ENCODE measurements around the gene RFPL1.

The RFPL1 gene

DNA sequence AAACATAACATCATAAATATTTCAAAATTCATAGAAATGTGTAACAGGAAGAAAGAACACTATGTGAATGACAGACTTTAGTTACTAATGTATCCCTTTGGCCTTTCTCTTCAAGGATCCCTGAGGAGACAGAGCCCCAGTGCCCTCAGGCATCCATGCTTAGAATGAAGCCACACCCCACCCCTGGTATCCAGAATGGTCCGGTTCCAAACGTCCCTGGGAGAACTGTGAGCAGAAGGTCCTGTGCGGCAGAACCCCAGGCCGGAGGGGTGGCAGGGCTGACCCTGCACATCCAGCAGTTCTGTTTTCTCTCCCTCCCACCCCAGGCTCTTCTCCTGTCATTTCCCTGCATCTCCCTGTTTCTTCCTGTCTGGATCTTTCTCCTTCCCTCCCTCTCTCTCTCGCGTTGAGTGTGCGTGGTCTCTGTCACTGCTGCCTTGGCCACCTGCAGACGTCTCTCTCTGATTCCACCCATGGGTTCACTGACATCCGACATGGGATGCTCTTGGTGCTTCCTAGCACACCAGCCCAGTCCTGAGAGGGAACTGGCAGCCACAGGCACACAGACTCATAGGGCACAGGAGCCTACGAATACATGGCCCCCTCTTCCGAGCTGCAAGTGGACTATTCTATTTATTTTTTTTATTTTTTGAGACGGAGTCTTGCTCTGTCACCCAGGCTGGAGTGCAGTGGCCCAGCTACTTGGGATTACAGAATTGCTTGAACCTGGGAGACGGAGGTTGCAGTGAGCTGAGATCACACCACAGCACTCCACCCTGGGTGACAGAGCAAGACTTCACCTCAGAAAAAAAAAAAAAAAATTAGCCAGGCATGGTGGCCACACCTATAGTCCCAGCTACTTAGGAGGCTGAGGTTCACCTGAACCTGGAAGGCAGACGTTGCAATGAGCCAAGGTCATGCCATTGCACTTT lies 5.7 kb downstream of the RFPL1 start:
- no peak for DNase-seq

DNA sequence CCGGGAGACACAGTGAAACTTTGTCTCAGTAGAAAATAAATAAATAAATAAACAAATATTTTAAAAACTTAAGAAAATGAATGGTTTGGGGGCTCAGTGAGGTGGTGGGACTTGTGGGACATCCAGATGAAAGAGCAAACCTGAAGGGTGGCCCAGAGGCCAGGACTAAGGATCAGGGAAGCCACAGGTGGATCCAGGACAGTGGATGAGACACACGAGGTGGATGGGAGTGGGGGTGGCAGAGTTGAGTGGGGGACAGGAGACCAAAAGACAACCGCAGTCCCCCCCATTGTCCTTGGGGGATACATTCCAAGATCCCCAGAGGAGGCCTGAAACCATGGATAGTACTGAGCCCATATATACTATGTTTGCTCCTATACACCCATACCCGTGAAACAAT lies 7.1 kb downstream of the RFPL1 start:
- DNase-seq = no peak

DNA sequence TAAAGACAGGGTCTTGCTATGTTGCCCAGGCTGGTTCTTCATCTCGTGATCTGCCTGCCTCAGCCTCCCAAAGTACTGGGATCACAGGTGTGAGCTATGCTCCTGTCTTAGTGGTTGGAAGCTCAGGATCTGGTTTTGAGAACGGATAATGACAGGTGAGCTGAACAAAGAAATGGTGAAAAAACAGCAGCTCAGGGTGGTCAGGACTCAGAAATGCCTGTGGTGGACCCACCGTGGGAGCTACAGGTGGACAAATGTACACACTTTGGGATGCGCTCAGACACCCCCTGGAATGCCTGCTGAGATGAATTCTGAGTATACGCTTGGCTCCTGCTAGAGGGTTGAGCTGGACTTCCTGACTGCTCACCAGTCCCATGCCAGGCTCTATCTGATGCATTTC lies 9.5 kb downstream of the RFPL1 start:
- DNase-seq = no peak

DNA sequence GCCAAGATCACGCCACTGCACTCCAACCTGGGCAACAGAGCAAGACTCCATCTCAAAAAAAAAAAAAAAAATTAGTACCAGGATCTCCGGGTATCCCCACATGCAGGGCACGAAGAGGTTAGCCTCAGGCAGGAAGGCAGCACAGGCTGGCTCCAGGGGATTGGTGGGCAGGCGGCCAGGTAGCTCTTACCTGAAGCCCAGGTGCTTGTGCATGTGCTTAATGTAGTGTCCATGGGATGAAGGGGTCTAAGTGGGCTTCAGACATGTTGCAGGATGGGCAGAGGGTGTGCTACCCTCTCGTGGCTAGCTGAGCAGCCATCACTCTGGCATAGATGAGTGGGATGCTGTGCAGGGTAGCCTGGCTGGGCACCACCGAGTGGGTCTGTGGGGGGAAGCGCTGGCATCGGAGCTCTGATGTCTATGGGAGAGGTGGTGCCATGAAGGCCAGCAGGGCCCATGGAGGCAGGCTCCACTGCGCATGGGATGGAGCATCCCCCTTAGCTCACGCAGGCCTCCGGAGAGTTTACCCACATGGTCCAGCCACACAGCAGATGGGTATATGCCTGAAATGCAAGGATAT lies 11.0 kb downstream of the RFPL1 start:
- DNase-seq = no peak

DNA sequence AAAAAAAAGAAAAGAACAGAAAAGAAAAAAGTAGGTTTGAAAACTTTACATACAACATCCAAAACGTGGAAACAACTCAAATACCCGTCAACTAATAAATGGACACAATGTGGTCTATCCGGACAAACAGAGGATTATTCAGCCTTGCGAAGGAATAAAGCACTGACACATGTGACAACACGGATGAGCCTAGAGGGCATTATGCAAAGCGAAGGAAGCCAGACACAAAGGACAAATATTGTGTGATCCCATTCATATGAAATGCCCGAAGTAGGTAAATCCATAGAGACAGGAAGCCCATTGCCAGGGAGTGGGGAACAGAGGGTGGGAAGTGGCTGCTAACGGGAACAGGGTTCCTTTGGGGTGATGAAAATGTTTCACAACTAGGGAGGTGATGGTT lies 11.8 kb downstream of the RFPL1 start:
- DNase-seq = no peak

DNA sequence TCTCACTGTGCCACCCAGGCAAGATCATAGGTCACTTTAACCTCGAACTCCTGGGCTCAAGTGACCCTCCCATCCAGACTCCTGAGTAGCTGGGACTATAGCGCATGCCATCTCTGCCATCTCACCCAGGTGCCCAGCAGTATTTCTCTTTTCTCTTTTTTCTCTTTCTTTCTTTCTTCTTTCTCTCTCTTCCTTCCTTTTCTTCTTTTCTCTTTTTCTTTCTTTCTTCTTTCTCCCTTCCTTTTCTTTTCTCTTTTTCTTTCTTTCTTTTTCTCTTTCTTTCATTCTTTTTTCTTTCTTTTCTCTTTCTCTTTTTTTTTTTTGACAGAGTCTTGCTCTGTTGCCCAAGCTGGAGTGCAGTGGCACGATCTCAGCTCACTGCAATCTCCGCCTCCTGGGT lies 13.5 kb downstream of the RFPL1 start:
- no peak for DNase-seq

DNA sequence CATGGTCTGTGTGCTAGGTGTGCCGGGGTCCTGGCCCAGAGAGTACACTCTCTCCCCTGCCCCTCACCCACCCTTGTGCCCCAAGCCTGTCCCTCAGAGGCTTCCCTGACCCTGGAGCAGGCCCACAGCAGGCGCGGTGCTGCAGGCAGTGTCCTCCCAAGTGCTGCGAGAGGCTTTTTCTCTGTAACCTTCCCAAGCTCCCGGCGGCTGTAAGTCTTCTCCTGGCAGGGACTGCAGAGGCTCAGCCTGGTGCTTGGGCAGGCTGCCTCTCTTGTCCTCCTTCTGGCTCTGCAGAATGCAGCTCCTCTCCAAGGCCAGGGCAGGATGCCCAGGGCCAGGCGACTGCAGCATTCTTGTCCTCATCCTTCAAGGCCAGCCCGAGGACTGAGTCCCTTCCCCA lies 15.9 kb downstream of the RFPL1 start:
- DNase-seq = no peak

DNA sequence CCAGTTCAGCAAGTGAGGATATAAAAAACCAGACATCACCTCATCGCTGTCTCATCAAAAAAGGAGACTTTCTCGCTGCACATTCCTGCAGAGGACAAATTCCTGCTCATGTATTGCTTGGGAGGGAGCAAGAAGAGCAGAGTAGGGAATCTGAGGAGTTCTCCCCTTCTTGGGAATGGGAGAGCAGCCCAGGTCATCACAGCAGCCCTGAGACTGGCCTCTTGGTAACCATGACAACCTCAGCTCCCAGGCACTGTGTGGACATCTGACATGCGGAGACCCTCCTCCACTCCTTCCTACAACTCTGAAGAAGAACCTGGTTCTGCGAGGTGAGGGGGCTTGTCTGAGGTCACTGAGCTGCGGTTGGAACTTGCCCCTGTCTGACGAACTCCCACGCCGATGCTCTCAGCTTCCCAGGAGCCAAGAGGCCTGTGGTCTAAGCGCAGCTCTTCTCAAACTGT lies 17.9 kb downstream of the RFPL1 start:
- DNase-seq = no peak

DNA sequence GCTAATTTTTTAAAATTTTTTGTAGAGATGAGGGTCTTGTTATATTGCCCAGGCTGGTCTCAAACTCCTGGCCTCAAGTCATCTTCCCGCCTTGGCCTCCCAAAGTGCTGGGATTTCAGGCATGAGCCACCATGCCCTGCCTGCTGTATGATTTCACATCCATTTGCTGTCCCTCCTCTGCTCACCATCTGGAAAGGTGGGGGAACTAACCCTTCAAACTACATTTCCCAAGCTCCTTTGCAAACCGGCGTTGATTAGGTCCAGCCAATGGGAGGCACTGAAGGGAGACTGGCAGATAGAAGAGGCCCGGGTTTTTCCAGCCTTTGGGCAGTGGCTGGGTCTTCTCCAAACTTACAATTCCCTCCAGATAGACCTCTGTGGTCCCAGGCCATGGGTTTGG lies 19.3 kb downstream of the RFPL1 start:
- DNase-seq = peak; percentile 54 to 69 (median 62)

DNA sequence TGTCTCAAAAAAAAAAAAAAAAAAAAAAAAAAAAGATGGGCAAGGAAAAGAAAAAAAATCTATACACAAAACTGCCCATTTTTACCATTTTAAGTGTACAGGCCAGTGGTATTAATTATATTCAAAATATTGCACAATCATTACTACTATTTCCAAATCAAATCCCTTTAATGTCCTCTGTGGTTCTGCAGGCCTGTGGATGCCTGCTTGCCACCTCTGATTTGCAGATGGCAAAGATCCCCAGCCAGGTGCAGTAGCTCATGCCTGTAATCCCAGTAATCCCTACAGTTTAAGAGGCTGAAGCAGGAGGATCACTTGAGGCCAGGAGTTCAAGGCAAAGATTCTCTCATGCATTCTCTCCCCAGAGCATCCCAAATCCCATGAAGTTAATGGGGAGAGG lies 20.2 kb downstream of the RFPL1 start:
- no peak for DNase-seq

DNA sequence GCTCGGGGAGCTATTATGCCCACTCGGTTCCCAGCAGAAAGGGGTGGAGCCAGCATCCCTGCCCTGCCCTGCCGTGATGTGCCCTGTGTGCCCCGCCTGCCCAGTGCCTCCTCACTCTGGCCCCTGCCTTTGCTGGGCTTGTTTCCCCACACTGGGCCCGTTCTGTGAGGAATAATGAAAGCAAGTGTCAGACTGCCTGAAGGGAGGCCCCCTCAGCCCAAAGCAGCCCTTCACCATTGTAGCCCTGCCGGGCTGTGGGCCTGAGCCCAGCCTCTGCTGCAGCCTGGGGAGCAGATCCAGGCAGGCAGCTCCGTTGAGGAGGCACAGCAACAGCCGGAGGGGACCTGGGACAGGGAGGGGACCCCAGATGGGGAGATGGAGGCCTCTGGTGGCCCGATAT lies 21.4 kb downstream of the RFPL1 start:
- no peak for DNase-seq

DNA sequence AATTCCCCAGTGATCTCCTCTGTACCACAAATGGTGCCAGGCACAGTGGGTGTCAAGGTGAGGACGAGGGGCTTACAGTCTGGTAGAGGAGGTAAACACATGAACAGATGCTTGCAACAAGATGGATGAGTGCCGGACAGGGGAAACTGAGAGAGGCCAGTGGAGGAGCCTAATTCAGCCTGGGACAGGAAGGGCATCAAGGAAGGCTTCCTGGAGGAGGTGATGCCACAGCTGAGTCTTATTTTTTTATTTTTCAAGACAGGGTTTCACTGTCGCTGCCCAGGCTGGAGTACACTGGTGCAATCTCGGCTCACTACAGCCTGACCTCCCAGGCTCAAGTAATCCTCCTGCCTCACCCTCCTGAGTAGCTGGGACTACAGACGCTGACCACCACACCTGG lies 22.9 kb downstream of the RFPL1 start:
- DNase-seq = no peak

DNA sequence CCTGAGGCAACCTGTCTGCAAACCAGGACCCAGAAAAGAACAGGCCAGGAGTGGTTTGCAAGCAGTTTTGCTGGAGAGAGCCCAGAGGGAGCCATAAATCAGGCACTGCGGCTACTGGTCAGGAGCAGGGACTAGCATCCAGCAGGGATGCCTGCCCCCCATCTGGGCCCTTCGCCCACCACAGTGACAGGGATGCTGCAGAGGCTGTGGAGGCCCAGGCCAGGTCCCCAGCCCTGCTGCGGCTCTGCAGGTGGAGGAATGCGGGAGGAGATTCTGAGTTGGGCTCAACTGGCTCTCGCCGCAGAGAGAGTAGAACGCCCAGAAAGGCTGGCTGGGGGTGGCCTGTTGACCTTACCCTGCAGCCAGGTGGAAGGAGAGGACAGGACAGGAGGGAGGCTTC lies 25.2 kb downstream of the RFPL1 start:
- DNase-seq = peak in 1 of 3 donors; percentile 12

DNA sequence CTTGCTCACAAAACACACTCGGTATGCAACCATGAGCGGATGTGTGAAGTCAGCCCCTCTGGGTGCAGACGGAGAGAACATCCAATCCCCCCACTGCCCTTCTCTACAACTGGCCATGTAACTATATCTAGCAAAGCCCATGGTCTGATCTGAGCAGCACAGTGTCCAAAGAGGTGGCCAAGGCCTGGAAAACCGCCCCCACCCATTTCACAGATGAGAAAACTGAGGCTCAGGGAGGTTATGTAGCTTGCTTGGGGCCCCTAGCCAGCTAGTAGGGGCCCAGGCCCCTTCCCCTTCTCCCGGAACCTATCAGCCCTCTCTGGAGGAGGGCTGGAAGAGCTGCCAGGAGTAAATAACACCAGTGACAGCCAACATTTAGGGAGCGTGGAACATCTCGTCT lies 26.2 kb downstream of the RFPL1 start:
- no peak for DNase-seq

DNA sequence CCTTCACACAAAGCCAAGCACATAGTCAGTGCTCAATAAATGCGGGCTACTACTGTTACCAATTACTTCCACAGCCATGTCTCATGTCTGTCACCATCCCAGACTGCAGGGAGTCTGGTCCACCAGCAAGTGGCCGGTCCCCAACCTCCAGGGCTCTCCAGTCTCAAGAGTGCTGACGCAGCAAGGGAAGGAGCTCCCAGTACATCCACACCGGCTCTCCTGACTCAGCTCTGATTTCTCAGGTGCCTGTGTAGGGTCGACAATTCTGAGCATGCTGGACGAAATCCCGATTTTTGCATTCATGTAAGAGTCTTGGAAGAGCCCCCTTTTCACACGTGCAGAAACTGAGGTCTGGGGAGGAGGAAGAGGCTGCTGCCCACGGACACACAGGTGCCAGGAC lies 31.4 kb downstream of the RFPL1 start:
- DNase-seq = peak in 1 of 3 donors; percentile 4

DNA sequence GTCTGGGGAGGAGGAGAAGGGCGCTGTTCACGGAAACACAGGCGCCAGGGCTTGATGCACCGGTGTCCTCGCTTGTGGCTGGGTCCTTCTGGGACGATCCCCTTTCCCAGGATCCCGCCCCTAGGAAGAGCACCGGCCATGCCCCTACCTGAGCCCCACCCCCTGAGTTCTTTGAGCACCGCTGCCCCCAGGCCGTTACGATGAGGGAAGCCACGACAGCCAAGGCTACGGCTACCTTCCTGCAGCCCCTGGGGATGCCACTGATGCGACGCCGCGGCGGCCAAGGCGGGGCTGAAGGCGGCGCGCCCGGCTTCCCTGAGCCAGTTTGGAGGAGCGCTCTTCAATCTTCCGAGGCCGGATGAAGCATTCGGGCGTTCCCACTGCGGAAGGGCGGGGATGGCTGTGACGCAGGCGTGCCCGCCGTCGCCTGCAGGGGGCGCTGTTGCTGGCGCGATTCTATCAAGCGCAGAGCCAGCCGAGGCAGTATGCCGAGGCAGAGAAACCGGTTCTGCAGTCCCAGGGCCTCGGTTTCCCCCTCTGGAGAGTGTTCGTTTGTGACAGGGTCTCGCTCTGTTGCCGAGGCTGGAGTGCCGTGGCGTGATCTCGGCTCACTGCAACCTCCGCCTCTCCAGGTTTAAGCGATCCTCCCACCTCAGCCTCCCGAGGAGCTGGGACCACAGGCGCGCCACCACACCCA lies 31.9 kb downstream of the RFPL1 start:
- peak; percentile 75 to 90 (median 78) for DNase-seq

DNA sequence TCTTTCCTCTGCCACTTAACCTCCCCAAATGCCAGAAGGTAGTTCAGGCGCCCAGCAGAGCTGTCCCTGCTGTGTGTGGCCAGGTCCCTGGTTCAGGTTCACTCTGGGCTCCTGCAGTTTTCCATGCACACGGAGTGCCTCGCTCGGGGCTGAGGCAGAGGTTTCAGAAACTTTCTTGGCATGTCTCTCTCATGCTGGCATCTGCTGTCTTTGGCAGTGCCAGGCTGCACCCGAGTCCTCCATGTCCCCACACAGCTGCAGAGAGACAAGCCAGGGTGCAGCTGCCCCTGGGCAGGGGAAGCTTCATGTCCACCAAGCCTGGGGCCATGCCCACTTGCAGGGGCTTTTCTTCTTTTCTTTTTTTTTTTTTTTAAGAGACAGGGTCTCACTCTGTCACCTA lies 34.6 kb downstream of the RFPL1 start:
- no peak for DNase-seq

DNA sequence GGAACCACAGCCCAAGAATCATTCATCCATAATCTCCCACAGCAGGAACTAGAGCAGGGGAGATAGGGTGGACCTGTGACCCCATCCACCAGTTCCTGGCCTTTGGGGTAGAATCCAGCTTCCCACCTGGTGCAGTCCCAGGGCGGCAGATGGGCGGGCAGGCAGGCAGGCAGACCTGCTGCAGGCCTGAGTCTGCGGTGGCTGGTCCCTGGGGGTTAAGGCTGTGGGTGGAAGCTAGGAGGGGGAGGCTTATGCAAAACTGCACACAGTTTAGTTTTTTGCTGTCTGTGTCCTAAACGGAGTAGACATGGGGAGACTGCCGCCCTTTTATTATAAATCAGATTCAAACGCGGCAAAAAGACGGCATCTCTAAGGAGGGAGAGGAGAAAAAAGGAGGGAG lies 37.2 kb downstream of the RFPL1 start:
- no peak for DNase-seq

DNA sequence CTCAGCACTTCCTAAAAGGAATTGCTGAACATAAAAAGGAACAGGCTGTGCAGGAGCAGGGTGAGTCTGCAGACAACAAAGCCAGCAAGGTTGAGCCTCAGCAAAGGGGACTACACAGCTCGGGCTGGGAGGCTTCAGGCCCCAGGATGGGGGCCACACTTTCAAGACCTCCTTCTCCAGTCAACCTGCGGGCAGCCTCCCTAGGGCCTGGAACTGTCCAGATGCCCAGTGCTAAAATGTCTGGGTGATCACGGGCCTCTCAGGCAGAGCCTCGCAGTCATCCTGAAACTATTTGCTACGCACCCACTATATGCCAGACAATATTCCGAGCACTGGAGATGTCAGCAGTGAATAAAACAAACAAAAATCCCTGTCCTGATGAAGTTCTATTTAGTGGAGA lies 37.7 kb downstream of the RFPL1 start:
- no peak for DNase-seq

DNA sequence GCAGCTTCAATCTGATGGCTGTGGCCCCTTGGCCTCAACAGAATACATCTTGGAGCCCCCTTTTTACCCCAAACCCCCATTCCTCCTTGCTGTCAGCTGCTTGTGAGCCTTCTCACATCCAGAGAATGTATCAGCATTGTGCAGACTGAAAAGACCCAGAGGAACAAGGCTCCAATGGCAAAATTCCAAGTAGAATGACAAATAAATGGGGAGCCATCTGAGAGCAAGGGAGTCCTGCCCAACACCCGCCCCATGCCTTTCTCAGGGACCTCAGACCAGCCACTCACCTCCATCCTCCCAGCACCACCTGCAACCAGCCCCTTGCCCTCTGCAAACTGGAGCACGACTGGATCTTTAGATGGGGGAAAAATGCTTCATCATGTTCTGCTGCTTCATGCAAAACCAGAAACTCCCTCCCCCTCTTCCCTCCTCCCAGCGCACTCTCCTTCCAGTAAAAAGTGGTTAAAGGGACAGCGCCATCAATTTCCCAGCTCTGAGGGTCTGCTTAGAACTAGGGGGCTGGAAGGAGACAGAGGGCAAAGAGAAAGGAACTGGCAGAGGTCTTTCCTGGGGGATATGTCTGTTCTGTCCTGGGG lies 39.4 kb downstream of the RFPL1 start:
- DNase-seq = peak in 1 of 3 donors; percentile 26

DNA sequence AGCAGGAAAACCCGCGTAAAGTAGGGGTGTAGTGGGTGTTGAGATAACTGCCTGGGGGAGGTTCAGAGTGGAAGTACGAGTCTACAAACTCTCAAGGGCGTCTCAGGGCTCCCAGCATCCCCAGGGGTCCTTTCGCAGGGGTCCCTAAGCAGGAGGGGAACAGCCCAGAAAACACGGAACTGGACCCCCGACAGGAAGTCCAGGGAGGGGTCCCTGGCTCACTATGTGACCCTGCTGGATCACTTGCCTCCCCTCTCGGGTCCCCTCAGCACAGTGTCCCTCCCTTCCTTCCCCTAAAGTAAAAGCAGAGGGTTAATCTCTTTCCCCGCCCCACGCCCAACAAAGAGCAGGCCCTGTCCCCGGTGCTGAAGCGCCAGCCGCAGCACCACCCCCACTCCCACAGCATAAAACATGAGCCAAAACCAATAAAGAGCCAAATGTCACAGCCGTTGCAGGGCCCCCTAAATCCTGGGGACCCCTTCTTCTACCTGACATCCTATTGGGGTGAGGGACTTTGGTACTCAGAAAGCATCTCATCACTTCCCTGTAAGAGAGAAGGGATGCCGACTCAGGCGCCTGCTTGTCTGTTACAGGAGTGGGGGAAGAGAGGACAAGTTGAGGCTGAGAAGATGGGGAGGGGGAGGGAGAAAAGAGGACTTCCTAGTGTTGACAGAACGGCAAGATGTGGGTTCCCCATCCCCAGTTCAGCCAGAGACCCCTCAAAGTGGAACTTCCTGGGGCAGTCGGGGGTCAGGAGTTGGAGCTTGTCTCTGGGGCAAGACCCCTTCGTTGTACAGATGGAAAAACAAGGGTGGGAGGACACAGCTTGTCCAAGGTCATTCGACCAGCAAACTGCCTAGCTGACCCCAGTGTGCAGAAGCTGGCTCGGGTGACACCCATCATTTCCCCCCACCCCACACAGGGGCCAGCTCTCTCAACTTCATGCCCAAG lies 40.2 kb downstream of the RFPL1 start:
- peak; percentile 24 to 69 (median 43) for DNase-seq
